ENCODE measurements around the gene GFRA4. TPM values are rescaled to one million over a fixed set of nuclear protein-coding genes. Genes with fewer than 3 reads are reported as not detected.

GFRA4 gene
- total and polyA plus RNA-seq, 2 donors (not counting 1 experiment from before 2014, with no cell fraction given): not detected

GRCh38 chr20:3663858-3664257 lies 659 bp upstream of the GFRA4 start:
- H3K36me3 ChIP-seq (replicated peaks in 1 of 2; ENCODE audit: control extremely low read depth in 1 of 2, control insufficient read depth in 1 of 2, extremely low read depth in 1 of 2, insufficient read depth in 2 of 2, low read length in 1 of 2): no peaks in the 10 kb centered on the region
- no peaks in the 10 kb centered on the region for H3K9me3 Mint-ChIP-seq (ENCODE audit: insufficient read depth)
- ATAC-seq (ENCODE audit: low read depth) (no peak), DNase-seq (no peak)
- no peak overlapping the region for H3K4me3 Mint-ChIP-seq
- peaks cover 0 to 22% (median 1%) of the 10 kb centered on the region in 4 experiments for H3K27me3 ChIP-seq (replicated peaks in 1 of 4; ENCODE audit: control extremely low read depth in 1 of 4, control insufficient read depth in 3 of 4, insufficient read depth in 4 of 4, low read length in 3 of 4)
- no peak overlapping the region for H3K4me2 ChIP-seq (replicated peaks; ENCODE audit: low read depth, low read length, poor library complexity, severe bottlenecking)
- H3K27me3 Mint-ChIP-seq: peaks cover 34% of the 10 kb centered on the region
- no peak overlapping the region for H2AFZ ChIP-seq (ENCODE audit: insufficient read depth, low read depth, low read length, poor library complexity, severe bottlenecking)
- no peaks in the 10 kb centered on the region for H4K20me1 ChIP-seq (ENCODE audit: control insufficient read depth, insufficient read depth, low read length, poor library complexity, severe bottlenecking)
- TF ChIP-seq CTCF (IDR thresholded peaks at IDR 0.05) (no peak), EZH2 (IDR thresholded peaks at IDR 0.05; ENCODE audit: borderline replicate concordance, insufficient read depth, low read depth, low read length, poor library complexity, severe bottlenecking) (no peak)
- intact Hi-C loops (cut with micrococcal nuclease): no loop called here
- no peak overlapping the region for H3K9ac ChIP-seq (ENCODE audit: low read length)
- POLR2A ChIA-PET: no interaction called here
- CTCF ChIA-PET: interaction anchor here (1.3 kb wide), 1 partner anchor 47 kb away, joined by 3 read pairs; no protein-coding TSS in a partner anchor
- peaks cover 16% of the 10 kb centered on the region for H3K4me1 Mint-ChIP-seq
- H3K4me1 ChIP-seq (ENCODE audit: control insufficient read depth in 2 of 2, insufficient read depth in 2 of 2, low read length in 2 of 2): peaks cover 3 to 6% of the 10 kb centered on the region in 2 donors
- H3K79me2 ChIP-seq (ENCODE audit: control insufficient read depth, insufficient read depth, low read length): no peaks in the 10 kb centered on the region
- H3K27ac Mint-ChIP-seq: no peak overlapping the region
- H3K4me3 ChIP-seq (ENCODE audit: control extremely low read depth in 1 of 5, extremely low read depth in 1 of 5, insufficient read depth in 1 of 5, low read depth in 2 of 5, low read length in 4 of 5): no peak overlapping the region
- no peaks in the 10 kb centered on the region for H3K9me3 ChIP-seq (ENCODE audit: control extremely low read depth in 1 of 3, control insufficient read depth in 2 of 3, insufficient read depth in 1 of 3, low read length in 2 of 3)
- WGBS (ENCODE audit: insufficient coverage): 80% methylated on average over 1 of the region's 2 CpGs
- no peak overlapping the region for H3K27ac ChIP-seq (ENCODE audit: low read length in 2 of 2)

- DNase-seq: no peak
- no peaks in the 10 kb centered on the region for H4K20me1 ChIP-seq (ENCODE audit: control insufficient read depth, insufficient read depth, low read length, poor library complexity, severe bottlenecking)
- no peak overlapping the region for H3K4me3 ChIP-seq (ENCODE audit: control extremely low read depth in 1 of 5, extremely low read depth in 1 of 5, insufficient read depth in 1 of 5, low read depth in 2 of 5, low read length in 4 of 5)
- Mint-ChIP-seq H3K27me3 (peaks cover 30% of the 10 kb centered on the region), H3K4me3 (no peak overlapping the region), H3K9me3 (ENCODE audit: insufficient read depth) (no peaks in the 10 kb centered on the region), H3K27ac (no peak overlapping the region), H3K4me1 (peaks cover 20% of the 10 kb centered on the region)
- intact Hi-C loops (cut with micrococcal nuclease): no loop called here
- H3K27ac ChIP-seq (ENCODE audit: low read length in 2 of 2): no peak overlapping the region
- POLR2A ChIA-PET: no interaction called here
- no peak overlapping the region for H3K4me2 ChIP-seq (replicated peaks; ENCODE audit: low read depth, low read length, poor library complexity, severe bottlenecking)
- no peak for ATAC-seq (ENCODE audit: low read depth)
- H3K27me3 ChIP-seq (replicated peaks in 1 of 4; ENCODE audit: control extremely low read depth in 1 of 4, control insufficient read depth in 3 of 4, insufficient read depth in 4 of 4, low read length in 3 of 4): peaks cover 0 to 20% (median 1%) of the 10 kb centered on the region in 4 experiments
- no peaks in the 10 kb centered on the region for H3K9me3 ChIP-seq (ENCODE audit: control extremely low read depth in 1 of 3, control insufficient read depth in 2 of 3, insufficient read depth in 1 of 3, low read length in 2 of 3)
- no peak overlapping the region for H2AFZ ChIP-seq (ENCODE audit: insufficient read depth, low read depth, low read length, poor library complexity, severe bottlenecking)
- no peaks in the 10 kb centered on the region for H3K36me3 ChIP-seq (replicated peaks in 1 of 2; ENCODE audit: control extremely low read depth in 1 of 2, control insufficient read depth in 1 of 2, extremely low read depth in 1 of 2, insufficient read depth in 2 of 2, low read length in 1 of 2)
- H3K9ac ChIP-seq (ENCODE audit: low read length): no peak overlapping the region
- no peaks in the 10 kb centered on the region for H3K79me2 ChIP-seq (ENCODE audit: control insufficient read depth, insufficient read depth, low read length)
- H3K4me1 ChIP-seq (ENCODE audit: control insufficient read depth in 2 of 2, insufficient read depth in 2 of 2, low read length in 2 of 2): peaks cover 5 to 10% of the 10 kb centered on the region in 2 donors
- CTCF ChIA-PET: interaction anchor here (0.8 kb wide), 1 partner anchor 14 kb away, joined by 3 read pairs; no protein-coding TSS in a partner anchor
- TF ChIP-seq EZH2 (IDR thresholded peaks at IDR 0.05; ENCODE audit: borderline replicate concordance, insufficient read depth, low read depth, low read length, poor library complexity, severe bottlenecking) (no peak), CTCF (IDR thresholded peaks at IDR 0.05) (no peak)
- 79% methylated on average over 11 of the region's 12 CpGs for WGBS (ENCODE audit: insufficient coverage)
Measured at GRCh38 chr20:3661814-3662665, 1.2 kb downstream of the GFRA4 start.

All from B cell (primary cell).